GM12878 (cell line): ENCODE data around the gene CBR3. TPM values are rescaled to one million over a fixed set of nuclear protein-coding genes. Genes with fewer than 3 reads are reported as not detected.

Experiments used
- ATAC-seq: fragments of 200-7000 bp; cut with Tn5 transposase; 3 replicates; pipeline ENCODE4 v1.9.1; 2020; ENCODE audit warnings: mild to moderate bottlenecking, moderate library complexity
- BruUV-seq: library from RNA; stranded (reverse); fragments of 400-500 nt; replicated peaks from 2 replicates; lab custom pipeline; 2021; lab: Mats Ljungman, UMichigan
- CTCF ChIA-PET: fragments of 300-600 bp; sonication (Branson Sonifier 250); formaldehyde crosslinking; extraction: SDS; loops from one replicate; lab custom pipeline; 2021; ENCODE audit warnings: inconsistent platforms; lab: Yijun Ruan, JAX
- POLR2A ChIA-PET: fragments of 350-600 bp; formaldehyde crosslinking; extraction: SDS; loops from one replicate; lab custom pipeline; 2021; ENCODE audit warnings: inconsistent platforms; lab: Charles Lee
- RAD21 ChIA-PET: fragments of 300-600 bp; sonication (Branson Sonifier 250); formaldehyde crosslinking; loops from one replicate; lab custom pipeline; 2023; ENCODE audit warnings: antibody characterized with exemption; ENCODE audit not compliant: unreplicated experiment; lab: Charles Lee
- SMC1A ChIA-PET: fragments of 300-600 bp; sonication (Branson Sonifier 250); formaldehyde crosslinking; loops from one replicate; lab custom pipeline; 2023; ENCODE audit not compliant: unreplicated experiment, uncharacterized antibody; lab: Charles Lee
- DNase-seq: peaks from one replicate; pipeline ENCODE4 v3.0.0-alpha.2; 2011; ENCODE audit warnings: low read depth, low spot score
- FAIRE-seq: peaks from 3 replicates; lab custom pipeline; 2011; peaks lifted over from hg19 to GRCh38; lab: Jason Lieb, UNC
- H2AFZ ChIP-seq: 2 replicates; pipeline ENCODE4 v1.6.0; 2011; ENCODE audit warnings: low read depth, low read length, control low read depth; ENCODE audit not compliant: control insufficient read depth
- H3K27ac ChIP-seq: 2 replicates; pipeline ENCODE4 v1.5.1; 2011; ENCODE audit warnings: control low read depth; ENCODE audit not compliant: control insufficient read depth, insufficient read depth
- H3K27me3 ChIP-seq, 2 experiments: replicated peaks in 1 of 2; 2 replicates each; pipeline versions ENCODE4 v1.6.0 to v1.6.1; 2011; ENCODE audit warnings: low read length in 1 of 2; ENCODE audit not compliant: control insufficient read depth in 2 of 2, insufficient read depth in 2 of 2
- H3K36me3 ChIP-seq, 2 experiments: 2 replicates each; pipeline ENCODE4 v1.5.1; 2011; ENCODE audit warnings: low read length in 1 of 2; ENCODE audit not compliant: control insufficient read depth in 2 of 2, insufficient read depth in 2 of 2
- H3K4me1 ChIP-seq: 2 replicates; pipeline ENCODE4 v1.6.1; 2011; ENCODE audit warnings: mild to moderate bottlenecking, low read length, moderate library complexity, mixed read lengths; ENCODE audit not compliant: control insufficient read depth, insufficient read depth
- H3K4me2 ChIP-seq: 2 replicates; pipeline ENCODE4 v1.6.0; 2011; ENCODE audit warnings: control low read depth; ENCODE audit not compliant: control insufficient read depth, insufficient read depth
- H3K4me3 ChIP-seq: fragments of 200-600 bp; sonication (generic); 2 replicates; pipeline ENCODE4 v1.5.1; 2016
- H3K79me2 ChIP-seq: 2 replicates; pipeline ENCODE4 v1.6.0; 2011; ENCODE audit warnings: low read length; ENCODE audit not compliant: control insufficient read depth, insufficient read depth
- H3K9ac ChIP-seq: 2 replicates; pipeline ENCODE4 v1.8.0; 2011; ENCODE audit warnings: low read length, control low read depth, mixed read lengths; ENCODE audit not compliant: control insufficient read depth, insufficient read depth
- H3K9me3 ChIP-seq: replicated peaks from 3 replicates; pipeline ENCODE4 v1.5.1; 2011; ENCODE audit warnings: mild to moderate bottlenecking, low read length; ENCODE audit not compliant: control insufficient read depth, insufficient read depth
- H4K20me1 ChIP-seq: 2 replicates; pipeline ENCODE4 v1.6.0; 2011; ENCODE audit not compliant: control insufficient read depth, insufficient read depth
- ATF2 ChIP-seq: IDR thresholded peaks from 2 replicates; pipeline ENCODE4 v1.6.1; 2012; ENCODE audit warnings: low read length, inconsistent platforms
- BHLHE40 ChIP-seq, 2 experiments: fragments of 450-650 bp in 1 of 2; IDR thresholded peaks; 2 replicates each; pipeline ENCODE4 v1.6.1; 2011 to 2017; ENCODE audit warnings: low read depth in 2 of 2, borderline replicate concordance in 1 of 2, improper control_type of control experiment in 1 of 2, low read length in 1 of 2, mild to moderate bottlenecking in 1 of 2
- CHD4 ChIP-seq: fragments of 200-600 bp; sonication (generic); IDR thresholded peaks from 2 replicates; pipeline ENCODE4 v1.6.1; 2016; ENCODE audit warnings: mild to moderate bottlenecking
- EZH2 ChIP-seq: IDR thresholded peaks from 2 replicates; pipeline ENCODE4 v1.6.1; 2012; ENCODE audit warnings: low read depth, mild to moderate bottlenecking, control low read depth, inconsistent platforms, low read length, borderline replicate concordance; ENCODE audit not compliant: control insufficient read depth
- JUND ChIP-seq: IDR thresholded peaks from 2 replicates; pipeline ENCODE4 v1.6.1; 2012; ENCODE audit warnings: low read depth, mild to moderate bottlenecking, low read length, improper control_type of control experiment, moderate library complexity
- MEF2A ChIP-seq: IDR thresholded peaks from 2 replicates; pipeline ENCODE4 v1.6.1; 2011; ENCODE audit warnings: low read depth, mild to moderate bottlenecking, low read length, moderate library complexity; ENCODE audit not compliant: insufficient read depth
- MXI1 ChIP-seq: fragments of 150-350 bp; IDR thresholded peaks from 2 replicates; pipeline ENCODE4 v1.6.1; 2011; ENCODE audit warnings: low read depth, mild to moderate bottlenecking, inconsistent platforms, low read length, improper control_type of control experiment
- MYB ChIP-seq: fragments of 150-350 bp; IDR thresholded peaks from 2 replicates; pipeline ENCODE4 v1.6.1; 2014; ENCODE audit warnings: mild to moderate bottlenecking, low read depth, low read length, borderline replicate concordance
- POLR2AphosphoS2 ChIP-seq: IDR thresholded peaks from 2 replicates; pipeline ENCODE4 v1.6.1; 2011; ENCODE audit warnings: low read depth, mild to moderate bottlenecking, low read length, improper control_type of control experiment, moderate library complexity
- RAD21 ChIP-seq: IDR thresholded peaks from 2 replicates; pipeline ENCODE4 v1.6.1; 2011; ENCODE audit warnings: mild to moderate bottlenecking, low read depth, low read length, moderate library complexity; ENCODE audit not compliant: insufficient read depth
- RFX5 ChIP-seq: IDR thresholded peaks from 2 replicates; pipeline ENCODE4 v1.6.1; 2011; ENCODE audit warnings: low read depth, low read length, improper control_type of control experiment
- RUNX3 ChIP-seq: IDR thresholded peaks from 2 replicates; pipeline ENCODE4 v1.6.1; 2012; ENCODE audit warnings: low read length, inconsistent platforms
- SMAD5 ChIP-seq: IDR thresholded peaks from 2 replicates; pipeline ENCODE4 v1.6.1; 2016; ENCODE audit warnings: antibody characterized with exemption, low read depth
- SPI1 ChIP-seq: IDR thresholded peaks from 2 replicates; pipeline ENCODE4 v1.6.1; 2011; ENCODE audit warnings: low read depth, mild to moderate bottlenecking, low read length, moderate library complexity, borderline replicate concordance; ENCODE audit not compliant: insufficient read depth
- TAF1 ChIP-seq: IDR thresholded peaks from 2 replicates; pipeline ENCODE4 v1.6.1; 2011; ENCODE audit warnings: mild to moderate bottlenecking, low read depth, low read length, borderline replicate concordance
- TCF12 ChIP-seq: IDR thresholded peaks from 2 replicates; pipeline ENCODE4 v1.6.1; 2011; ENCODE audit warnings: low read depth, mild to moderate bottlenecking, low read length
- ZNF274 ChIP-seq: IDR thresholded peaks from one replicate; pipeline ENCODE4 v1.8.0; 2011; ENCODE audit not compliant: insufficient read length, insufficient read depth
- ZSCAN29 ChIP-seq: fragments of 450-650 bp; IDR thresholded peaks from 2 replicates; pipeline ENCODE4 v1.6.1; 2017; ENCODE audit warnings: mild to moderate bottlenecking, moderate library complexity
- in situ Hi-C: fragments of 300-500 bp; cut with MboI; formaldehyde crosslinking; loops from 9 replicates; pipeline ENCODE4 v1.14.3; 2018; ENCODE audit warnings: mixed read lengths
- intact Hi-C: fragments of 100-400 bp; cut with micrococcal nuclease; formaldehyde crosslinking; loops from one replicate; pipeline ENCODE4 v1.14.2; 2022; ENCODE audit not compliant: unreplicated experiment
- polyA plus RNA-seq, 11 experiments: library from polyadenylated mRNA; depleted of rRNA in 4 of 11; unstranded in 6 of 11; stranded (reverse) in 5 of 11; fragments of >200 nt; fragmentation: Nextera tagmentation in 4 of 11; fragmentation: Illumina TruSeq in 1 of 11; extraction: Ambion mirVana in 4 of 11; extraction: Trizol in 1 of 11; gene quantifications; 1 replicate in 1 of 11; 2 replicates in 10 of 11; pipeline versions ENCODE4 v1.2.1 to v1.2.3, GENCODE V29; 2011 to 2016; ENCODE audit warnings: inconsistent platforms in 2 of 11, missing spikeins in 2 of 11, low read depth in 1 of 11
- total RNA-seq, 4 experiments: library from RNA; depleted of rRNA in 3 of 4; stranded (reverse); fragments of >200 nt in 3 of 4; fragmentation: Illumina TruSeq in 1 of 4; extraction: Trizol in 1 of 4; gene quantifications; 2 replicates each; pipeline versions ENCODE4 v1.2.1 to v1.2.3, GENCODE V29; 2013 to 2021
- TF ChIP-seq, protein P1 (sequence below): IDR thresholded peaks from 2 replicates; pipeline ENCODE4 v1.6.1; 2012; ENCODE audit warnings: low read depth, low read length, improper control_type of control experiment
- TF ChIP-seq, protein P2 (sequence below): fragments of 450-650 bp; IDR thresholded peaks from 2 replicates; pipeline ENCODE4 v1.6.1; 2016; ENCODE audit warnings: mild to moderate bottlenecking, moderate library complexity, borderline replicate concordance

The CBR3 gene
- total and polyA plus RNA-seq, 10 of the 15 experiments (the other 5 are each of a cell fraction or from before 2014, with no cell fraction given): 0.48 to 17.2 (median 11.2) TPM

DNA sequence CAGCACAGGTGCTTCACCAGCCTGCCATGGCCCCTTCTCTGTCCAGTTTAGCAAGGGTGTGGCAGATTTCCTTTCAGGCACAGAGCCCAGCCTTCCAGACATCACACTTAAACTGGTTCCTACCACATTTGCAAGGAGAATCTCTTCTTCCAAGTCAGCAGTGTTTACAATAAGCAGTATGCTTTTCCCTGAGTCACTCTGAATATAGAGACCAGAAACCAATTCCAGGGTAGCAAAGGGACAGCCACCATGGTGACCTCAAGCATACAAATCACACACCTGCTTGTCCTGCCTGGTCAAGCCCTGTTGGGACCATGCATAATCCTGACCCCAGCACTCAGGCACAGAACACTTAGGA, 8.7 kb upstream of the CBR3 start:
- H3K4me2 ChIP-seq: no peak overlapping the region
- intact Hi-C loops: no loop called here
- FAIRE-seq (no peak), ATAC-seq (no peak), DNase-seq (no peak)
- H2AFZ ChIP-seq: no peak overlapping the region
- SMC1A ChIA-PET: no interaction called here
- POLR2A ChIA-PET: interaction anchor here (0.5 to 0.6 kb wide), 2 partner anchors 194 to 195 kb away, joined by 4 read pairs; partner anchors contain the start of gene MORC3
- H3K79me2 ChIP-seq: no peaks in the 10 kb centered on the region
- H3K4me1 ChIP-seq: peaks cover 5% of the 10 kb centered on the region; the same call in 1 of the 2 replicates
- CTCF ChIA-PET: interaction anchor here (1.0 to 2.0 kb wide), 10 partner anchors 9 to 804 kb away, joined by 3 to 4 read pairs (median 4); no protein-coding TSS in a partner anchor
- TF ChIP-seq ATF2 (no peak), TCF12 (no peak), JUND (no peak), SMAD5 (no peak), MEF2A (no peak), POLR2AphosphoS2 (no peak), MYB (no peak), ZSCAN29 (no peak), BHLHE40 (IDR thresholded peaks at IDR 0.05; ENCODE audit: borderline replicate concordance in 1 of 2, low read depth in 2 of 2, low read length in 1 of 2) (no peak), RFX5 (no peak), CHD4 (no peak), RUNX3 (no peak), MXI1 (no peak), EZH2 (no peak), ZNF274 (no peak), SPI1 (no peak), TAF1 (no peak), RAD21 (no peak)
- TF ChIP-seq, protein P1, sequence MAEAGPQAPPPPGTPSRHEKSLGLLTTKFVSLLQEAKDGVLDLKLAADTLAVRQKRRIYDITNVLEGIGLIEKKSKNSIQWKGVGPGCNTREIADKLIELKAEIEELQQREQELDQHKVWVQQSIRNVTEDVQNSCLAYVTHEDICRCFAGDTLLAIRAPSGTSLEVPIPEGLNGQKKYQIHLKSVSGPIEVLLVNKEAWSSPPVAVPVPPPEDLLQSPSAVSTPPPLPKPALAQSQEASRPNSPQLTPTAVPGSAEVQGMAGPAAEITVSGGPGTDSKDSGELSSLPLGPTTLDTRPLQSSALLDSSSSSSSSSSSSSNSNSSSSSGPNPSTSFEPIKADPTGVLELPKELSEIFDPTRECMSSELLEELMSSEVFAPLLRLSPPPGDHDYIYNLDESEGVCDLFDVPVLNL: no peak
- TF ChIP-seq, protein P2, sequence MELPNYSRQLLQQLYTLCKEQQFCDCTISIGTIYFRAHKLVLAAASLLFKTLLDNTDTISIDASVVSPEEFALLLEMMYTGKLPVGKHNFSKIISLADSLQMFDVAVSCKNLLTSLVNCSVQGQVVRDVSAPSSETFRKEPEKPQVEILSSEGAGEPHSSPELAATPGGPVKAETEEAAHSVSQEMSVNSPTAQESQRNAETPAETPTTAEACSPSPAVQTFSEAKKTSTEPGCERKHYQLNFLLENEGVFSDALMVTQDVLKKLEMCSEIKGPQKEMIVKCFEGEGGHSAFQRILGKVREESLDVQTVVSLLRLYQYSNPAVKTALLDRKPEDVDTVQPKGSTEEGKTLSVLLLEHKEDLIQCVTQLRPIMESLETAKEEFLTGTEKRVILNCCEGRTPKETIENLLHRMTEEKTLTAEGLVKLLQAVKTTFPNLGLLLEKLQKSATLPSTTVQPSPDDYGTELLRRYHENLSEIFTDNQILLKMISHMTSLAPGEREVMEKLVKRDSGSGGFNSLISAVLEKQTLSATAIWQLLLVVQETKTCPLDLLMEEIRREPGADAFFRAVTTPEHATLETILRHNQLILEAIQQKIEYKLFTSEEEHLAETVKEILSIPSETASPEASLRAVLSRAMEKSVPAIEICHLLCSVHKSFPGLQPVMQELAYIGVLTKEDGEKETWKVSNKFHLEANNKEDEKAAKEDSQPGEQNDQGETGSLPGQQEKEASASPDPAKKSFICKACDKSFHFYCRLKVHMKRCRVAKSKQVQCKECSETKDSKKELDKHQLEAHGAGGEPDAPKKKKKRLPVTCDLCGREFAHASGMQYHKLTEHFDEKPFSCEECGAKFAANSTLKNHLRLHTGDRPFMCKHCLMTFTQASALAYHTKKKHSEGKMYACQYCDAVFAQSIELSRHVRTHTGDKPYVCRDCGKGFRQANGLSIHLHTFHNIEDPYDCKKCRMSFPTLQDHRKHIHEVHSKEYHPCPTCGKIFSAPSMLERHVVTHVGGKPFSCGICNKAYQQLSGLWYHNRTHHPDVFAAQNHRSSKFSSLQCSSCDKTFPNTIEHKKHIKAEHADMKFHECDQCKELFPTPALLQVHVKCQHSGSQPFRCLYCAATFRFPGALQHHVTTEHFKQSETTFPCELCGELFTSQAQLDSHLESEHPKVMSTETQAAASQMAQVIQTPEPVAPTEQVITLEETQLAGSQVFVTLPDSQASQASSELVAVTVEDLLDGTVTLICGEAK: no peak
- H3K9ac ChIP-seq: no peak overlapping the region
- no peaks in the 10 kb centered on the region for H3K36me3 ChIP-seq
- H3K4me3 ChIP-seq: no peak overlapping the region
- no TSS peak for BruUV-seq
- RAD21 ChIA-PET: no interaction called here
- no peak overlapping the region for H3K27ac ChIP-seq
- no peaks in the 10 kb centered on the region for H4K20me1 ChIP-seq
- no peaks in the 10 kb centered on the region for H3K27me3 ChIP-seq
- in situ Hi-C loops: no loop called here
- H3K9me3 ChIP-seq: no peaks in the 10 kb centered on the region
